Esophagus squamous epithelium (tissue), 5 donors: ENCODE measurements around the gene ABCC1. TPM values are rescaled to one million over a fixed set of nuclear protein-coding genes. Genes with fewer than 3 reads are reported as not detected.
"Not testable (repeated sequence)": the region's sequence is repeated elsewhere in the genome, so short reads cannot be mapped to it uniquely, and the experiment has no call there.

ENCODE experiments used
- DNase-seq: peaks from one replicate; lab custom pipeline; 2025; lab: John Stamatoyannopoulos, UW
- H3K27ac ChIP-seq, 4 donors: fragments of 200-600 bp; sonication (generic); one replicate each; pipeline ENCODE4 v1.5.1; 2016 to 2019; ENCODE audit warnings: mild to moderate bottlenecking in 1 of 4
- H3K27me3 ChIP-seq, 4 donors: fragments of 200-600 bp; sonication (generic); 1 replicate in 3 of 4; 2 replicates in 1 of 4; pipeline versions ENCODE4 v1.5.1 to v1.6.0; 2017 to 2021; ENCODE audit warnings: antibody characterized with exemption in 1 of 4
- H3K36me3 ChIP-seq, 3 donors: fragments of 200-600 bp; sonication (generic); one replicate each; pipeline ENCODE4 v1.5.1; 2016 to 2019
- H3K4me1 ChIP-seq, 3 donors: fragments of 200-600 bp; sonication (generic); one replicate each; pipeline ENCODE4 v1.5.1; 2017 to 2019
- H3K4me3 ChIP-seq, 4 donors: fragments of 200-600 bp; sonication (generic); 1 replicate in 3 of 4; 2 replicates in 1 of 4; pipeline ENCODE4 v1.5.1; 2016 to 2019; ENCODE audit warnings: mild to moderate bottlenecking in 2 of 4, moderate library complexity in 1 of 4
- H3K9me3 ChIP-seq, 3 donors: fragments of 200-600 bp; sonication (generic); one replicate each; pipeline ENCODE4 v1.5.1; 2016 to 2019
- POLR2A ChIP-seq, 4 donors: fragments of 450-650 bp; IDR thresholded peaks; one replicate each; pipeline ENCODE4 v1.6.1; 2017; ENCODE audit warnings: antibody characterized with exemption in 4 of 4, mild to moderate bottlenecking in 4 of 4, moderate library complexity in 3 of 4
- WGBS, 2 donors: methylation state at CpG; one replicate each; pipeline ENCODE4 v1.1.5; 2018; 5-methylcytosine and 5-hydroxymethylcytosine counted together
- intact Hi-C: fragments of 100-400 bp; cut with DNase I; formaldehyde crosslinking; loops from one replicate; pipeline ENCODE4 v1.15.0; 2022
- total RNA-seq, 4 donors: library from RNA; depleted of rRNA; stranded (reverse); fragments of >200 nt; gene quantifications; one replicate each; pipeline ENCODE4 v1.1.0, GENCODE V29; 2016
- TF ChIP-seq, protein P1 (sequence below), 6 experiments: fragments of 450-650 bp in 4 of 6; fragments of 200-600 bp in 2 of 6; sonication (generic) in 2 of 6; IDR thresholded peaks; one replicate each; pipeline ENCODE4 v1.5.1; 2016 to 2019; ENCODE audit warnings: antibody characterized with exemption in 6 of 6, mild to moderate bottlenecking in 4 of 6, moderate library complexity in 4 of 6
- donor health status: DM: yes; HTN: yes; CAD: no.

The ABCC1 gene
- total RNA-seq, 4 donors from 2014 or later, result 22.9 to 56.7 (median 46.9) TPM

DNA sequence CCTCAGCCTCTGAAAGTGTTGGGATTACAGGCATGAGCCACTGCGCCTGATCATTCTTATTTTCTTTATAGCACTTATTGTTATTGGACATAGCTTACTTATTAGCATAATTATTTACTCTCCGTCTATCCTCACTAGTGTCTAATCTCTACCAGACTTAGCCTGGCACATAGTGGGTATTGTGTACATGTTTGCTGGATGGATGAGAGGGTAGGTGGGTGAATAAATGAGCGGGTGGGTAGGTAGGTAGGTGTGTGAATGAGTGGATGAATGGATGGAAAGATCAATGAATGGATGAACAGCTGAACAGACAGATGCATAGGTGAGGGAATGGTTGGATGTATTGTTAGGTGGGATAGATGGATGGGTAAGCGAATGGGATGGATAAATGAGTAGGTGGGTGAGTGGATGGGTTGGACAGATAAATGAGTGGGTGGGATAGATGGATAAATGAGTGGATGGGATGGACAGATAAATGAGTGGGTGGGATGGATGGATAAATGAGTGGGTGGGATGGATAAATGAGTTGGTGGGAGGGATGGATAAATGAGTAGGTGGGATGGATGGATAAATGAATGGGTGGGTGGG lies 222.0 kb downstream of the ABCC1 start:
- Histone ChIP-seq H3K4me3 (no peak overlapping the region), H3K27ac (no peak overlapping the region), H3K36me3 (no peaks in the 10 kb centered on the region), H3K9me3 (no peaks in the 10 kb centered on the region), H3K27me3 (no peaks in the 10 kb centered on the region), H3K4me1 (no peaks in the 10 kb centered on the region)
- WGBS, 2 donors, result 85 to 89% methylated on average over 4 of the region's 4 CpGs
- TF ChIP-seq, protein P1, sequence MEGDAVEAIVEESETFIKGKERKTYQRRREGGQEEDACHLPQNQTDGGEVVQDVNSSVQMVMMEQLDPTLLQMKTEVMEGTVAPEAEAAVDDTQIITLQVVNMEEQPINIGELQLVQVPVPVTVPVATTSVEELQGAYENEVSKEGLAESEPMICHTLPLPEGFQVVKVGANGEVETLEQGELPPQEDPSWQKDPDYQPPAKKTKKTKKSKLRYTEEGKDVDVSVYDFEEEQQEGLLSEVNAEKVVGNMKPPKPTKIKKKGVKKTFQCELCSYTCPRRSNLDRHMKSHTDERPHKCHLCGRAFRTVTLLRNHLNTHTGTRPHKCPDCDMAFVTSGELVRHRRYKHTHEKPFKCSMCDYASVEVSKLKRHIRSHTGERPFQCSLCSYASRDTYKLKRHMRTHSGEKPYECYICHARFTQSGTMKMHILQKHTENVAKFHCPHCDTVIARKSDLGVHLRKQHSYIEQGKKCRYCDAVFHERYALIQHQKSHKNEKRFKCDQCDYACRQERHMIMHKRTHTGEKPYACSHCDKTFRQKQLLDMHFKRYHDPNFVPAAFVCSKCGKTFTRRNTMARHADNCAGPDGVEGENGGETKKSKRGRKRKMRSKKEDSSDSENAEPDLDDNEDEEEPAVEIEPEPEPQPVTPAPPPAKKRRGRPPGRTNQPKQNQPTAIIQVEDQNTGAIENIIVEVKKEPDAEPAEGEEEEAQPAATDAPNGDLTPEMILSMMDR (IDR thresholded peaks at IDR 0.05), result no peak
- no peak for TF ChIP-seq POLR2A (IDR thresholded peaks at IDR 0.05)
- no peak for DNase-seq
- intact Hi-C loops, result no loop called here

DNA sequence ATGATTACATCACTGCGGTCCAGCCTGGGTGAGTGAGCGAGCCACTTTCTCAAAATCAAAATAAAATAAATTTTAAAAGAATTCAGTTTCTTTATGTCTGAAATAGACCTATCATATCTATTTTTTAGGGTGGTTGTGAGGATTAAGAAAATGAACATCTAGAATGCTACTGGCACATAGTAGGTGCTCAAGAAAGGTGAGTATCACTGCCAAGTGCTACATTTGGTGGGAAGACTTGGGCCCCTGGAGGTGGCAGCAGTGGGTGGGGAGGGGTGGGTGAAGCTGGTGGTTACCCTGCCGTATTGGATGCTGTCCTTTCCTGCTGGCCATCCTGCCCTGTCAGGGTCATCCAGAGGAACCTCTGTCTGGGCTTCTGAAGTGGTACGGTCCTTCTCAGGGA lies 223.6 kb downstream of the ABCC1 start:
- intact Hi-C loops, result no loop called here
- Histone ChIP-seq H3K4me3 (no peak overlapping the region), H3K27ac (no peak overlapping the region), H3K36me3 (no peaks in the 10 kb centered on the region), H3K27me3 (no peaks in the 10 kb centered on the region), H3K4me1 (no peaks in the 10 kb centered on the region), H3K9me3 (no peaks in the 10 kb centered on the region)
- no peak for DNase-seq
- TF ChIP-seq, protein P1 (IDR thresholded peaks at IDR 0.05), result no peak
- TF ChIP-seq POLR2A (IDR thresholded peaks at IDR 0.05), result no peak
- 85 to 97% methylated on average over 3 to 4 of the region's 4 CpGs for WGBS, 2 donors

DNA sequence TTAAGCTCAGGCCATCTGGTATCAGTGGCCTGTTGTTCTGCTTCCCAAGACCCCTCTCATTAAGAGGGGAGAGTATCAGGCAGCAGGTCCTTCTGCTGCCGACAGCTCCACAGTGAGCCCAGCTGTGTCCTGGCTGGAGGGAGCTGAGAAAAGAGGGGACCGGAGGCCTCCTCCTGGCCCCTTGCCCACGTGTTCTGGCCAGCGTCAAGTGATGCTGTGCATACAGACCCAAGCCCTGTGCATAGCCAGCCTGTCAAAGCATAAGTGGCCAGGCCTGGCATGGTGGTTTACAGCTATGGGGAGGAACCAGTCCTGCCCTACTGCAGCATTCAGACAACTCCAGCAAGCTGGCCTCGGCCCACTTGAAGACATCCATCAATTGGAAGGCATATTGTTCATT lies 225.9 kb downstream of the ABCC1 start:
- no peaks in the 10 kb centered on the region for H3K9me3 ChIP-seq
- no peaks in the 10 kb centered on the region for H3K36me3 ChIP-seq
- no peaks in the 10 kb centered on the region for H3K27me3 ChIP-seq
- H3K4me1 ChIP-seq, result no peaks in the 10 kb centered on the region
- intact Hi-C loops, result no loop called here
- no peak overlapping the region for H3K4me3 ChIP-seq
- no peak for DNase-seq
- TF ChIP-seq POLR2A (IDR thresholded peaks at IDR 0.05), result no peak
- TF ChIP-seq, protein P1 (IDR thresholded peaks at IDR 0.05), result no peak
- 40 to 100% methylated on average over 1 of the region's 5 CpGs for WGBS, 2 donors
- no peak overlapping the region for H3K27ac ChIP-seq

DNA sequence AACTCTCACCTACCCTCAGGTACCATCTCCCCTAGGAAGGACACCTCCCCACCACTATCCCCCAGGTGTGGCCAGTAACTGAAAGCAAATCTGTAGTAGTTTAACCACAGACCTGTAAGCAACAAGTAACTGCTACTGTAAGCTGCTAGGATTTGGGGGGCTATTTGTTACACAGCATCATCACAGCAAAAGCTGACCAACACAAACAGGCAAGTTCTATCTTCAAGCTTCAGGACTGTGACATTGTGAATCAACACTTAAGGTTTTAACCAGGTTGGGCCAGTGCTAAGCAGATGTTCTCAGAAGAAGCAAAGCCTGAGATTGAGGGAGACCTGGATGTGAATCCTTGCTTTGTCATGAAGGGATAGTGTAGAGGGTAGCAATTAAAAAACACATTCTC lies 226.9 kb downstream of the ABCC1 start:
- no peak overlapping the region for H3K4me3 ChIP-seq
- TF ChIP-seq POLR2A (IDR thresholded peaks at IDR 0.05), result no peak
- TF ChIP-seq, protein P1 (IDR thresholded peaks at IDR 0.05), result no peak
- DNase-seq, result no peak
- no peak overlapping the region for H3K27ac ChIP-seq
- H3K27me3 ChIP-seq, result no peaks in the 10 kb centered on the region
- H3K36me3 ChIP-seq, result no peaks in the 10 kb centered on the region
- H3K9me3 ChIP-seq, result no peaks in the 10 kb centered on the region
- intact Hi-C loops, result no loop called here
- H3K4me1 ChIP-seq, result no peaks in the 10 kb centered on the region

DNA sequence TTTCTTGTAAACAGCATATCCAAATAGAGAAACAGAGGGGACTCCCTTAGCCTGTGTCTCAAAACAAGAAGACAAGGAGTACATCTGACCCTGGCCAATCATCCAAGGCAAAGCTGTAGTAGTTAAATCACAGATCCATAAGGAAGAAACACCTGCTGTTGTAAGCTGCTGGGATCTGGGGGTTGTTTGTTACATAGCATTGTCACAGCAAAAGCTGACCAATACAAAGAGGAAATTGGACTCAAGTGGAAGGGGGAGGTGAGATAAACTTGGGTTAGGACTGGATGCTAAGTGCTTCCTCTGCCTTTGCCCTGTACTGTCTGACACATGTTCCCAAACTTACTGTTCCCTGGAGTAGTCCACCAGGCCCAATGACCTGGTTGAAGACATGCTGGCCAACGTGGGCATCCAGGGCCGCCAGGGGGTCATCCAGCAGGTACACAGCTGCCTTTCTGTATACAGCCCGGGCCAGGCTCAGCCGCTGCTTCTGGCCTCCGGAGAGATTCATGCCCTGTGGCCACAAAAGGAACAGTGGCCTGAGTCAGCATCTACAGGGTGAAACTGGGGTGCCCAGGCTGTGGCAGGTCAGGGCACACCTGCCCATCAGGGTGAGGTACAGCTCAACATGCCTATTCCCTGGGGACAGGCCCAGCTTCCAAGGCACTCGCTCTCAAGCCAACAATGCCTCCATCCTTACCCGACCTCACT lies 229.2 kb downstream of the ABCC1 start:
- DNase-seq, result no peak
- WGBS, 2 donors, result 58 to 86% methylated on average over 2 to 3 of the region's 7 CpGs

DNA sequence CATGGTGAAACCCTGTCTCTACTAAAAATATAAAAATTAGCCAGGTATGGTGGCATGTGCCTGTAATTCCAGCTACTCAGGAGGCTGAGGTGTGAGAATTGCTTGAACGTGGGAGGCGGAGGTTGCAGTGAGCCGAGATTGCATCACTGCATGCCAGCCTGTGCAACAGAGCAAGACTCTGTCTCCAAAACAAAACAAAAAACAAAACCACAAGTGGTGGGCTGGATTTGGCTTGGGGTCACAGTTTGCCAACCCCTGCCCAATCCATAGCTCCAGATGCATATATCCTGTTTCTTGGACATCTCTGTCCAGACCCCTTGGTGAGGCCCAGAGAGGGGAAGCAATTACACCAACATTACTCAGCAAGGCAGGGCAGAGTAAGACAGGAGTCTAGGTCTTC lies 232.3 kb downstream of the ABCC1 start:
- H3K4me1 ChIP-seq, H3K36me3 ChIP-seq, DNase-seq, H3K4me3 ChIP-seq, H3K27me3 ChIP-seq, H3K9me3 ChIP-seq, intact Hi-C loops, H3K27ac ChIP-seq: not testable (repeated sequence)
- 53 to 70% methylated on average over 3 of the region's 3 CpGs for WGBS, 2 donors

More for the DNA sequence above, 229.2 kb downstream of the ABCC1 start:
- no peaks in the 10 kb centered on the region for H3K4me1 ChIP-seq
- no peak overlapping the region for H3K4me3 ChIP-seq
- H3K9me3 ChIP-seq, result no peaks in the 10 kb centered on the region
- no peaks in the 10 kb centered on the region for H3K36me3 ChIP-seq
- intact Hi-C loops, result no loop called here
- H3K27me3 ChIP-seq, result no peaks in the 10 kb centered on the region
- TF ChIP-seq, protein P1 (IDR thresholded peaks at IDR 0.05), result no peak
- TF ChIP-seq POLR2A (IDR thresholded peaks at IDR 0.05), result no peak
- H3K27ac ChIP-seq, result no peak overlapping the region
